ENCODE results near the gene IKZF1. TPM values are rescaled to one million over a fixed set of nuclear protein-coding genes. Genes with fewer than 3 reads are reported as not detected.

The IKZF1 gene
- total and polyA plus RNA-seq, 2 donors = 3.5 to 7.8 TPM

DNA sequence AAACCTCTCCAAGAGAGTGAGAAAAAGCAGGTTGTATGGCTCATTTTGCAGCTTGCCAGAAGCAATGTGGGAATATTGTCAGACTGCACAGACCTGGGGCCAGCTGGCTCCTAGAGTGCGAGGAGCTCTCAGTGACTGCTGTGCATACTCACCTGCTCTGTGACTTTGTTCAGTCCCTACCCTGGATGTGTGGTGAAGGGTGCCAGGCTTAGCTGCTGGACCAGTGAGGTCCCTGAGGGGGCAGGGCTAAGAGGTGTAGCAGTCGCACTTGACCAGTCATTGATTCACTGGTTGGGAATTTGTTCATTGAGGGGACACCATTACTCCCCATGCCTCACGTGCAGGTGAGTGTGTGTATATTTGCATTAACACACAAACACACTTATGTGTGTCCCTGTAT, 60.1 kb downstream of the IKZF1 start:
- DNase-seq (ENCODE audit: extremely low spot score) = no peak
- Histone ChIP-seq H3K27ac (ENCODE audit: low read depth) (no peak overlapping the region), H3K4me1 (ENCODE audit: insufficient read depth) (no peaks in the 10 kb centered on the region), H3K36me3 (ENCODE audit: insufficient read depth) (no peaks in the 10 kb centered on the region), H3K4me3 (ENCODE audit: low read depth, low read length) (no peak overlapping the region)
- 76% methylated on average over 3 of the region's 3 CpGs for WGBS

- H3K27ac ChIP-seq (ENCODE audit: low read depth) = no peak overlapping the region
- H3K36me3 ChIP-seq (ENCODE audit: insufficient read depth) = no peaks in the 10 kb centered on the region
- no peaks in the 10 kb centered on the region for H3K4me1 ChIP-seq (ENCODE audit: insufficient read depth)
- DNase-seq (ENCODE audit: extremely low spot score) = no peak
- 29% methylated on average over 2 of the region's 2 CpGs for WGBS
- no peak overlapping the region for H3K4me3 ChIP-seq (ENCODE audit: low read depth, low read length)
These were observed 61.8 kb downstream of the IKZF1 start for GRCh38 chr7:50366311-50366710.

DNA sequence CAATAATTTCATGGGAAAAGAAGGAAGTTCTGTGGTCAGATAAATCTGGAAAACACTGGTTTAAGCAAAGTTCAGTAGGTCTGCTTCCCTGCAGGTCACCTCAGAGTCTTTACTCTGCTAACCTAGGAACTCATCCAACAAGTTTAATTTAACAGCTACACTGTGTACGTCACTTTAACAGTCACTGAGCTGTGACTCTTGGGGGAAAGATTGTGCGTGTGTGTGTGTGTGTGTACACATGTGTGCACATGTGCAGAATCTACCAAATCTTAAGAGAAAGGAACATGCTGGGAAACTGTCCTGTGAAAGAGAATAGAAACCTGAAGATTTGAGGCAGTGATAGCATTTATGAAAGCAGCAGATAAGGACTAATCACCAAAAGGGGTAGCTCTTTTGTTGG, 62.6 kb downstream of the IKZF1 start:
- H3K36me3 ChIP-seq (ENCODE audit: insufficient read depth) = no peaks in the 10 kb centered on the region
- 56% methylated on average over 2 of the region's 2 CpGs for WGBS
- no peak overlapping the region for H3K4me3 ChIP-seq (ENCODE audit: low read depth, low read length)
- H3K4me1 ChIP-seq (ENCODE audit: insufficient read depth) = no peaks in the 10 kb centered on the region
- no peak overlapping the region for H3K27ac ChIP-seq (ENCODE audit: low read depth)
- no peak for DNase-seq (ENCODE audit: extremely low spot score)

GRCh38 chr7:50367570-50367969, 63.1 kb downstream of the IKZF1 start:
- no peak overlapping the region for H3K4me3 ChIP-seq (ENCODE audit: low read depth, low read length)
- 79% methylated on average over 6 of the region's 6 CpGs for WGBS
- H3K27ac ChIP-seq (ENCODE audit: low read depth) = no peak overlapping the region
- H3K36me3 ChIP-seq (ENCODE audit: insufficient read depth) = no peaks in the 10 kb centered on the region
- DNase-seq (ENCODE audit: extremely low spot score) = no peak
- H3K4me1 ChIP-seq (ENCODE audit: insufficient read depth) = no peaks in the 10 kb centered on the region

- Histone ChIP-seq H3K36me3 (ENCODE audit: insufficient read depth) (no peaks in the 10 kb centered on the region), H3K4me1 (ENCODE audit: insufficient read depth) (no peaks in the 10 kb centered on the region), H3K4me3 (ENCODE audit: low read depth, low read length) (no peak overlapping the region), H3K27ac (ENCODE audit: low read depth) (no peak overlapping the region)
- no peak for DNase-seq (ENCODE audit: extremely low spot score)
- WGBS = 65% methylated on average over 4 of the region's 4 CpGs
These were observed 63.9 kb downstream of the IKZF1 start for GRCh38 chr7:50368366-50368765.

DNA sequence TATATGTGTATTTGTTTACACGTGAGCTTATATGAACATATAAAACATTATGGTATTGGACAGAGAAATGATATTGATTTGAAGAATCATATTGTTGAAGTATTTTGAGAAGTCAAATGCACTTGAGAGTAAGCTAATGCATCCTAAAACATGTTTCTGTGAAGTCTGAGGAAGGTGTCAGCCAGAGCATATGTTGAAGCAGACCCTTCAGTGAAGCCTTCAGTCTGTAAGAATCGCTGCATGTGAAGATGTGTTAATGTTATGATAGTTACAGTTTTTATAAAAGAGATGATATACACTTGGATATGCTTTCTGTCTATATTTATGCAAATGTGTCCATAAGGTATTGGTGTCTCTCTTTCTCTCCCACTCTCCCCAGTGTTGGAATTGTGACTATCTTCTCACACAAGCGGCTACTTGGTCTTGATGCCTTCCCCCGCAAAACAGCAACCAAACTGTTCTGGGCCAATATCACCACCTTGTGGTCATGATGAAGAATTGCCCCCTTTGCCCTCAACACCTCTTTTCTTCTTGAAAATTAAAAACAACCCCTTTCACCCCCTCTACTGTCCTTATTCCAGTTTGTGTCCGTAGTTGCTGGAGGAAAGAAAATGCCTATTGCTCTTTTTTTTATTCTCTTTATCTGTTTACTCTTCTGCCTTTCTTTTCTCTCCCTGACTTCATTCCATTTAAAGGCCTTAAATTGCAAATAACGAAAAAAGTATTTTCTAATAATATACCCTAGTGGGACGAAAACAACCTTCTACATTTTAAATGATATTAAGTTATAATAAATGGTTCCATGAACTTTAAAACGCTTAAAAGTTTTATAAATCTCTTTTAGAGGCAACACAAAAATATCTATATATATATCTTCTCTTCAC, 64.9 kb downstream of the IKZF1 start:
- WGBS = 64% methylated on average over 8 of the region's 8 CpGs
- no peaks in the 10 kb centered on the region for H3K4me1 ChIP-seq (ENCODE audit: insufficient read depth)
- no peak overlapping the region for H3K27ac ChIP-seq (ENCODE audit: low read depth)
- H3K4me3 ChIP-seq (ENCODE audit: low read depth, low read length) = no peak overlapping the region
- H3K36me3 ChIP-seq (ENCODE audit: insufficient read depth) = no peaks in the 10 kb centered on the region
- no peak for DNase-seq (ENCODE audit: extremely low spot score)

GRCh38 chr7:50370884-50371283, 66.4 kb downstream of the IKZF1 start:
- no peak overlapping the region for H3K27ac ChIP-seq (ENCODE audit: low read depth)
- H3K4me1 ChIP-seq (ENCODE audit: insufficient read depth) = no peaks in the 10 kb centered on the region
- no peaks in the 10 kb centered on the region for H3K36me3 ChIP-seq (ENCODE audit: insufficient read depth)
- no peak for DNase-seq (ENCODE audit: extremely low spot score)
- 89% methylated on average over 7 of the region's 7 CpGs for WGBS
- H3K4me3 ChIP-seq (ENCODE audit: low read depth, low read length) = no peak overlapping the region

DNA sequence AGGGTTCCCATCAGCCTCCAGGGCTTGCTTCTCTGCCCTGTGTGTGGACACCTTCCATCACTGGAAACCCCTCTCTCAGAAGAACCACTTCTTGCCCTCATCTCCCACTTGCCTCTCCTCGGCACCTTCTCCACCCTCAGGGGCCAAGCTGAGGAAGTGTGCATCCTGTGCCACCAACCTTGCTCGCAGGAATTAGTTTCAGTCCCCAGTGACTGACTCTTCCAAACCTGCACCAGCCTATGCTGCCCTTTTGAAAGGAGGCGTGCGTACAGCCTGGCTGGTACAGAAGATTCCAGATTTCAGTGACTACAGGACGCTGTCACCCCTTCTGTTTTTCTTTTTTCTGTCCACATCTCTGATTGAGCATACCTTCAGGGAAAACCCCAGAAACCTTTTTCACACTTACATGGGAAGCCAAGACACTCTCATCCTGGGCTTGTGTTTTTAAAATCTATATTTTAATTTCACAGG, 67.1 kb downstream of the IKZF1 start:
- WGBS = 89% methylated on average over 5 of the region's 5 CpGs
- H3K36me3 ChIP-seq (ENCODE audit: insufficient read depth) = no peaks in the 10 kb centered on the region
- H3K4me1 ChIP-seq (ENCODE audit: insufficient read depth) = no peaks in the 10 kb centered on the region
- H3K4me3 ChIP-seq (ENCODE audit: low read depth, low read length) = no peak overlapping the region
- H3K27ac ChIP-seq (ENCODE audit: low read depth) = no peak overlapping the region
- no peak for DNase-seq (ENCODE audit: extremely low spot score)

- H3K36me3 ChIP-seq (ENCODE audit: insufficient read depth) = no peaks in the 10 kb centered on the region
- no peak for DNase-seq (ENCODE audit: extremely low spot score)
- H3K4me3 ChIP-seq (ENCODE audit: low read depth, low read length) = no peak overlapping the region
- H3K4me1 ChIP-seq (ENCODE audit: insufficient read depth) = no peaks in the 10 kb centered on the region
- WGBS = 82% methylated on average over 4 of the region's 4 CpGs
- H3K27ac ChIP-seq (ENCODE audit: low read depth) = no peak overlapping the region
These were observed 68.4 kb downstream of the IKZF1 start for GRCh38 chr7:50372923-50373322.

GRCh38 chr7:50376056-50376820, 71.7 kb downstream of the IKZF1 start:
- DNase-seq (ENCODE audit: extremely low spot score) = no peak
- Histone ChIP-seq H3K27ac (ENCODE audit: low read depth) (no peak overlapping the region), H3K36me3 (ENCODE audit: insufficient read depth) (no peaks in the 10 kb centered on the region), H3K4me3 (ENCODE audit: low read depth, low read length) (no peak overlapping the region), H3K4me1 (ENCODE audit: insufficient read depth) (no peaks in the 10 kb centered on the region)
- 91% methylated on average over 15 of the region's 15 CpGs for WGBS

DNA sequence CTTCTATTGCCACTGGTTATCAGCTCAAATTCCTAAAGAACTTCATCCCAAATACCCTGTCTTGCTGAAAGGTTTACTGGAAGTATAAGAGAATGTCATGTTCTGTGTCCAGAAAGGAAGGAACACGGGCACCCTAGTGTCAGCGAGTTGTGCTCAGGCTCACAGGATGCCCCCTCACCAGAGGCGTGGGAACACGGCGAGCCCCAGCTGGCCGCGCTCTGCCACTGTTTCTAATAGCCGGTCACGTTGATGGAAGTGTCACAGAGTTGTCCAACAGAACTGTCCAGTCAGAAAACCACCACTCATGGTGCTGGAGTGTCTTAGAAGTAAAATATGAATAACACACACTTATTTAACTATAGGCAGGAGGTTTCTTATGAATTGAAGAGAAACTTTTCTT, 72.8 kb downstream of the IKZF1 start:
- Histone ChIP-seq H3K4me3 (ENCODE audit: low read depth, low read length) (no peak overlapping the region), H3K27ac (ENCODE audit: low read depth) (no peak overlapping the region), H3K4me1 (ENCODE audit: insufficient read depth) (no peaks in the 10 kb centered on the region), H3K36me3 (ENCODE audit: insufficient read depth) (no peaks in the 10 kb centered on the region)
- DNase-seq (ENCODE audit: extremely low spot score) = no peak
- 90% methylated on average over 9 of the region's 9 CpGs for WGBS

DNA sequence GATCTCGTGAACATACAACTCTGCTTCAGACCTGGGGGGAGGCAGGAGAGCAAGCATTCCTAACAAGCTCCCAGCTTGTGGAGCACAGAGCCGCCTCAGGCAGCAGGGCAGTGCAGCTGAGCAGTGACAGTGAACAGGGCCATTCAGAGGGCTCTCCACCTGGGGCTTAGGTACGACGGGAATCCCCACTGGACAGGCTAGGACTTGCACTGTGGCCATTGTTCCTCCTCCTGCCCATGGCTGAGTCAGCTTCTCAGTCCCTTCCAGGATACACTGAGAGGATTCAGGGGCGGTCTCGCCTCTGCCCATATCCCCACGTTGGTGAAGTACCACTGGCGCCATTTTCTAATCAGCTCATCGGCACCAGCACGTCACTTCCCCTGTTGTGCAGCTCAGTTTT, 74.6 kb downstream of the IKZF1 start:
- WGBS = 37% methylated on average over 10 of the region's 10 CpGs
- DNase-seq (ENCODE audit: extremely low spot score) = peak; percentile 35

DNA sequence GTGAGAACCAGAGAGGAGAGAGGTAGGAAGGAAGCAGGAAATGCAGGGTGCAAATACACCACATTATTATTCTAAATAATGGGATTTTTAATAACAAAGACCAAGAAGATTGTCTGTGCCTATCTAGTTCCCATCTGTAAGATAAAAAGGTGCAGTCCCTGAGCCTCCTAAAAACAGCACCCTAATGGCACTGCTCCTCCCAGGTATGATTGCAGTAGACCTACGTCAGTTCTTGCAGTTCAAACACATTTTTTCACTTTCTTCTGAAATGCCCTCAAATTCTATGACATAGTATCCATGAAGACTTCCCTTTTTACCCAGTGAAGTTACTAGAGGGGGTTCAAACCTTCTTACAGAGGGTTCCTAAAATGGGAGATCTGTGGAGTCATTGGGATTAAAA, 75.0 kb downstream of the IKZF1 start:
- DNase-seq (ENCODE audit: extremely low spot score) = no peak
- Histone ChIP-seq H3K4me1 (ENCODE audit: insufficient read depth) (no peaks in the 10 kb centered on the region), H3K4me3 (ENCODE audit: low read depth, low read length) (no peak overlapping the region), H3K36me3 (ENCODE audit: insufficient read depth) (no peaks in the 10 kb centered on the region), H3K27ac (ENCODE audit: low read depth) (no peak overlapping the region)
- 76% methylated on average over 1 of the region's 1 CpG for WGBS

More for the DNA sequence above, 74.6 kb downstream of the IKZF1 start:
- H3K4me3 ChIP-seq (ENCODE audit: low read depth, low read length) = no peak overlapping the region
- no peak overlapping the region for H3K27ac ChIP-seq (ENCODE audit: low read depth)
- H3K4me1 ChIP-seq (ENCODE audit: insufficient read depth) = no peaks in the 10 kb centered on the region
- H3K36me3 ChIP-seq (ENCODE audit: insufficient read depth) = no peaks in the 10 kb centered on the region

- no peak for DNase-seq (ENCODE audit: extremely low spot score)
- WGBS = 80% methylated on average over 21 of the region's 21 CpGs
- H3K36me3 ChIP-seq (ENCODE audit: insufficient read depth) = no peaks in the 10 kb centered on the region
- no peak overlapping the region for H3K27ac ChIP-seq (ENCODE audit: low read depth)
- no peaks in the 10 kb centered on the region for H3K4me1 ChIP-seq (ENCODE audit: insufficient read depth)
- H3K4me3 ChIP-seq (ENCODE audit: low read depth, low read length) = no peak overlapping the region
These were observed 77.9 kb downstream of the IKZF1 start for GRCh38 chr7:50382455-50382854.
